ENCODE data around the gene TRPM5. TPM values are rescaled to one million over a fixed set of nuclear protein-coding genes. Genes with fewer than 3 reads are reported as not detected.

The TRPM5 gene
- total and polyA plus RNA-seq, 2 experiments from 2014 or later = not detected

GRCh38 chr11:2418693-2419360, 25.5 kb downstream of the TRPM5 start:
- H3K27ac ChIP-seq (ENCODE audit: low read depth) = no peak overlapping the region
- H4K20me1 ChIP-seq (replicated peaks; ENCODE audit: insufficient read depth) = no peaks in the 10 kb centered on the region
- no peaks in the 10 kb centered on the region; the same call in 1 of the 2 replicates for H3K4me1 ChIP-seq (ENCODE audit: insufficient read depth)
- no peak overlapping the region for H3K4me2 ChIP-seq
- H3K9me2 ChIP-seq (ENCODE audit: insufficient read depth) = no peaks in the 10 kb centered on the region
- H3F3A ChIP-seq (replicated peaks; ENCODE audit: low read depth) = no peaks in the 10 kb centered on the region
- H2AFZ ChIP-seq = no peak overlapping the region
- TF ChIP-seq POLR2AphosphoS5 (IDR thresholded peaks at IDR 0.05; ENCODE audit: low read depth) (no peak), REST (IDR thresholded peaks at IDR 0.05; ENCODE audit: unreplicated experiment) (no peak), ZNF462 (CRISPR knock-in tag; IDR thresholded peaks at IDR 0.05) (no peak), CTCF (conservative IDR thresholded peaks at IDR 0.05; ENCODE audit: low read depth in 2 of 2) (no peak), STAT1 (IDR thresholded peaks at IDR 0.05; ENCODE audit: unreplicated experiment) (no peak), EZH2 (IDR thresholded peaks at IDR 0.05; ENCODE audit: low read depth, unreplicated experiment) (no peak), JUNB (IDR thresholded peaks at IDR 0.05; ENCODE audit: unreplicated experiment) (no peak), ZNF331 (CRISPR knock-in tag; IDR thresholded peaks at IDR 0.05; ENCODE audit: low read depth) (no peak), ETS1 (IDR thresholded peaks at IDR 0.05) (no peak), EZH2phosphoT487 (IDR thresholded peaks at IDR 0.05; ENCODE audit: unreplicated experiment) (no peak), NANOG (IDR thresholded peaks at IDR 0.05; ENCODE audit: borderline replicate concordance) (no peak)
- H3K27ac Mint-ChIP-seq = no peak overlapping the region
- no peak overlapping the region for H3K4me3 Mint-ChIP-seq
- H3K27me3 Mint-ChIP-seq (ENCODE audit: insufficient read depth, low read depth, poor library complexity) = peaks cover 4% of the 10 kb centered on the region
- no peaks in the 10 kb centered on the region for H3K9me3 Mint-ChIP-seq
- no peaks in the 10 kb centered on the region for H3K36me3 ChIP-seq (ENCODE audit: insufficient read depth)
- no peaks in the 10 kb centered on the region for H3K79me2 ChIP-seq (replicated peaks; ENCODE audit: insufficient read depth)
- H3K4me1 Mint-ChIP-seq = 0 out of 3 replicates have a peak, but pooled peaks cover 2% of the 10 kb centered on the region
- no peaks in the 10 kb centered on the region for H3K27me3 ChIP-seq (ENCODE audit: insufficient read depth)
- no peak overlapping the region for H3K4me3 ChIP-seq
- DNase-seq (ENCODE audit: low spot score) (no peak), ATAC-seq (no peak)
- no peaks in the 10 kb centered on the region for H3K36me3 Mint-ChIP-seq (ENCODE audit: low read depth)

Measured in GM23338 (cell line).